Umbilical cord (tissue), 2 donors: ENCODE data around the gene DDX46. TPM values are rescaled to one million over a fixed set of nuclear protein-coding genes. Genes with fewer than 3 reads are reported as not detected.
A peak's percentile ranks its signal among the peaks of the same experiment; 100 is the strongest.
"Not testable (repeated sequence)": the region's sequence is repeated elsewhere in the genome, so short reads cannot be mapped to it uniquely, and the experiment has no call there.

ENCODE experiments used
- DNase-seq: peaks from one replicate; pipeline ENCODE4 v3.0.0-alpha.2; 2015; ENCODE audit warnings: low spot score
- total RNA-seq: library from RNA; depleted of rRNA; stranded (reverse); fragments of >200 nt; gene quantifications from one replicate; pipeline ENCODE4 v1.2.3, GENCODE V29; 2014; ENCODE audit warnings: low replicate concordance; ENCODE audit not compliant: insufficient read depth

The DDX46 gene
- total RNA-seq, 1 donor from 2014 or later: 32.5 TPM

GRCh38 chr5:134840811-134841210 is 82.2 kb downstream of the DDX46 start:
- no peak for DNase-seq

DNA sequence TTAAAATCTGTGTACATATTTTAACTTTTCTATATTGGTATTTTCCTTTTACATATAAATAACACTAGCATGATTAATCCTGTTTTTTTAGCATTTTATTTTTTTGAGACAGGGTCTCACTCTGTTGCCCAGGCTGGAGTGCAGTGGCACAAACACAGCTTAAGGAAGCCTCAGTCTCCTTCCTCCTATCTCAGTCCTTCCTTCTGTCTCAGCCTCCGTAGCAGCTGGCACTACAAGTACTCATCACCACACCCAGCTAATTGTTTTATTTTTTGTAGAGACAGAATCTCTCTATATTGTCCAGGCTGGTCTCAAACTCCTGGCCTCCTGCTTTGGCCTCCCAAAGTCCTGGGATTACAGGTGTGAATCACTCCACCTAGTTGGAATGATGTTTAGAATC is 85.7 kb downstream of the DDX46 start:
- no peak for DNase-seq

GRCh38 chr5:134845335-134845851 is 86.8 kb downstream of the DDX46 start:
- DNase-seq: no peak

- peak; percentile 97 for DNase-seq
Observed at GRCh38 chr5:134845852-134846640, 87.5 kb downstream of the DDX46 start, which contains the start of gene C5orf24. TSS of gene C5orf24 (plus strand) at chr5:134845968. CDS start at chr5:134854901, 8,933 bp downstream.

DNA sequence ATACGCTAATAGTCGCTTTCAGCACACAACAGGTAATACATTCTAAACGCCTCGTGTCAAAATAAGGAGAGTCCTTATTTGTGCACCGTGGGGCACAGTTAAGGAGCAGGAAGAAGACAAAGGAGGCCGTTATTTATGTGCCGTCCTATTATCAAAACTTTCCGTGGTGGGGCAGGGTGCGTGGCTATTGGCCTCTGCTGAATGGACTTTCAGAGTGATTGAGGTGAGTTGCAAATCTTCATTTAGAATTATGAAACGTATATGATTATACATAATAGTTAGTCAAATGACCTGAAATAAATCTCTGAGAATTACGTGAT is 88.0 kb downstream of the DDX46 start:
- peak; percentile 18 for DNase-seq

DNA sequence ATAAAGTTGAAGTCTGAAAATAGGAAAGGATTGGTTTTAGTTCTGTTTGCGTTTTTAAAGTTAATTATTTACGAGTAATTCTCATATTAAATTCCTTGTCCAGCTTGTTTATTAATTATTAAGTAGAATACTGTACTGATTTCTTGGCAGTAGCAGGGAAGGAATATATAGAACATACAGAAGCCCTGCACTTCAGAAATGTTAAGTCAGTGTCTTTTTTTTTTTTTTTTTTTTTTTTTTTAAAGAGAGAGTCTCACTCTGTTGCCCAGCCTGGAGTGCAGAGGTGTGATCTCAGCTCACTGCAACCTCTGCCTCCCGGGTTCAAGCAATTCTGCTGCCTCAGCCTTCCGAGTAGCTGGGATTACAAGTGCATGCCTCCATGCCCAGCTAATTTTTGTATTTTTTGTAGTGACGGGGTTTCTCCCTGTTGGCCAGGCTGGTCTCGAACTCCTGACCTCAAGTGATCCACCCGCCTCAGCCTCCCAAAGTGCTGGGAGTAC is 90.9 kb downstream of the DDX46 start:
- DNase-seq: not testable (repeated sequence)

GRCh38 chr5:134851307-134851923 is 92.8 kb downstream of the DDX46 start:
- DNase-seq: peak; percentile 12

DNA sequence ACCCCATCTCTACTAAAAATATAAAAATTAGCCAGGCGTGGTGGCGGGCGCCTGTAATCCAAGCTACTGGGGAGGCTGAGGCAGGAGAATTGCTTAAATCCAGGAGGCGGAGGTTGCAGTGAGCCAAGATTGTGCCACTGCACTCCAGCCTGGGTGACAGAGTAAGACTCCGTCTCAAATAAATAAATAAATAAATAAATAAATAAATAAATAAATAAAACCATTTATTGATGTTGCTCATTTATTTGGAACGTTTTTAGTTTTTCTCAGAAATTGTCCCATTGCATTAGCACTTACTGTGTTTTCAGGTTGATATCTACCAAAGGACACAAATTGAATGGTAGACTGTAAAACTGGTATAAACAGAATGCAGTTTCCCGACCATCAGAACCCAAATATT is 97.9 kb downstream of the DDX46 start:
- not testable (repeated sequence) for DNase-seq

- no peak for DNase-seq
Observed at GRCh38 chr5:134857401-134857800, 98.8 kb downstream of the DDX46 start.

GRCh38 chr5:134864707-134865106 is 106.1 kb downstream of the DDX46 start:
- no peak for DNase-seq

DNA sequence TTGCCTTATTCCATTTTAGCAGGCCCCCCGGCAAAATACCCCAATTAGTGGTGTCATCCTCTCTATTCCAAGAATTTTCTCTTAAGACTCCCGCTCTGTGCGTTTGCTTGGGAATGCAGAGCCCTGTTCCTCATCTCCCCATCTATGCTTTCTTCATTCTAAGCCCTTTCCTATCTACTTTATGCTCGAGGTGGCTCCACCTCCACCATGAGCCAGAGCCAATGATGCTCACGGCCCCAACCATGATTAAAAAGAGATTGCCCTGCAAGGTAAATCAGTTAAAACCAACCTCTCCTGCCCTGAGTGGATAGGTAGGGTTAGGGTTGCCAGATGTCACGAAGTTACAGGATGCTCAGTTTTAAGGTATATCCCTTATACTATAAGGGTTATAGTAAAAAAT is 114.9 kb downstream of the DDX46 start:
- no peak for DNase-seq

DNA sequence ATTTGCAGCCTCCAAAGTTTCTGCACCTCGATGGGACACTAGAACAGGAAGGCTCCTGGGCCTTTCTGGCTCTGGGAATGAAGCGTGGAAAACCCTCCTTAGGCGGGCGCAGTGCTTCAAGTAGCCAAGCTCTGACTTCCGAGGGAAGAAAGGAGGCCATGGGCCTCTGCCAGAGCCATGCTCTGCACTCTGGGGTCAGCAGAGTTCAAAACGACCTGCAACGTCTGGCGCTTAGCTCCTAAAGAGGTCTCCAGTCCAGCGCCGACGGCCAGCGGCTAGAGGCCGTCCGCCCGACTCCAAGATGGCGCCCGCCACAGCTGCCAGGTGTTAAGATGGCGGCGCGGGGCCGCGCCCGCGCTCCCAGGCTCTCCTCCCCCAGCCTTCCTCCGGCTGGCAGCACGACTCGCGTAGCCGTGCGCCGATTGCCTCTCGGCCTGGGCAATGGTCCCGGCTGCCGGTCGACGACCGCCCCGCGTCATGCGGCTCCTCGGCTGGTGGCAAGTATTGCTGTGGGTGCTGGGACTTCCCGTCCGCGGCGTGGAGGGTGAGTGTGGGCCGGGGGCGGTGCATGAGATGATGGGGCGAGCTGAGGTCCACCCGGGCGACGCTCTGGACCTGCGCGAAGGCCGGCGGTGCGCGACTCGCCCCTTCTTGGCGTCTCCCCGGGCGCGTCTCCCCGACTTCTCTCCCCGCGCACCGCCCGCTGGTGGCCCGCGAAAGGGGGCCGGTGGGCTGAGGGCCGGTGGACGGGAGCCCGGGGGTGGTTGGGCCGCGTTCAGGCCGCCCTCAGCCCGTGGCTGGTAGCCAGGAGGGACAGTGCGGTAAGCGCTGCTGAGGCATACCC is 115.6 kb downstream of the DDX46 start, which contains the start of gene TXNDC15:
TXNDC15 (plus strand) TSS at position 385 of the 844 bp plus-strand sequence; CDS start at position 442, 57 bp downstream.
- DNase-seq: peak; percentile 90

- peak; percentile 91 for DNase-seq
Observed at GRCh38 chr5:134874831-134875655, 116.5 kb downstream of the DDX46 start.

DNA sequence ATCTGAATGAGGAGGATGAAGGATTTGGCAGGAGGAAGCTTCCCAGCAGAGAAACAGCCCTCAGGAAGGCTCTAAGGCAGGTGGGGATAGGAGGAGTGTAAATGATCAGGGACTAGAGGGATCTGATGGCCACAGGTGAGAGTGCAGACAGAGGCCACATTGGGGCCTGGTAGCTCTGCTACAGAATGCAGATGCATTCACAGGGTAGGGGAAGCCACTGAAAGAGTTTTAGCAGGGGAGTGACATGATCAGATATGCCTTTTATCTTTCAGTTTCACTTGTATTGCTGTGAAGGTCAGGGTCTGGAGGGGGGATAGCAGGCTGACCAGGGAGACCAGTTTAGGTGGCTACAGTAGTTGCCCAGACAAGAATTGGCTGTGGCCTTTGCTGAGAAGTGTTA is 118.6 kb downstream of the DDX46 start:
- DNase-seq: no peak

GRCh38 chr5:134878403-134878802 is 119.8 kb downstream of the DDX46 start:
- no peak for DNase-seq

- no peak for DNase-seq
Observed at GRCh38 chr5:134879456-134879855, 120.9 kb downstream of the DDX46 start.

Other genes with a start within 250 kb of the DDX46 start
- 22.4 TPM for gene JADE2, start 233.1 kb upstream of the DDX46 start, total RNA-seq
- gene SAR1B, start 126.0 kb upstream of the DDX46 start, total RNA-seq: 44.3 TPM
- gene SEC24A, start 110.0 kb upstream of the DDX46 start, total RNA-seq: 34.2 TPM
- 31.1 TPM for gene CAMLG, start 20.2 kb upstream of the DDX46 start, total RNA-seq
- 73.2 TPM for gene C5orf24, start 87.2 kb downstream of the DDX46 start, total RNA-seq
- 166 TPM for gene TXNDC15, start 115.6 kb downstream of the DDX46 start, total RNA-seq
- 7.0 TPM for gene PCBD2, start 146.4 kb downstream of the DDX46 start, total RNA-seq
- gene CATSPER3, start 209.1 kb downstream of the DDX46 start, total RNA-seq: not detected